Measurements from ENCODE around the gene ZNRF3.
"Not testable (repeated sequence)": the region's sequence is repeated elsewhere in the genome, so short reads cannot be mapped to it uniquely, and the experiment has no call there.

The ZNRF3 gene

GRCh38 chr22:29016067-29016938, 132.9 kb downstream of the ZNRF3 start:
- DNase-seq, result no peak

GRCh38 chr22:29018293-29019189, 135.2 kb downstream of the ZNRF3 start:
- DNase-seq, result no peak

- DNase-seq, result no peak
Measured at GRCh38 chr22:29022101-29022817, 138.9 kb downstream of the ZNRF3 start.

GRCh38 chr22:29023172-29023796, 139.9 kb downstream of the ZNRF3 start:
- no peak for DNase-seq

GRCh38 chr22:29026579-29026978, 143.2 kb downstream of the ZNRF3 start:
- no peak for DNase-seq

GRCh38 chr22:29028468-29028867, 145.1 kb downstream of the ZNRF3 start:
- DNase-seq, result no peak

- no peak for DNase-seq
Measured at GRCh38 chr22:29029202-29030000, 146.0 kb downstream of the ZNRF3 start.

- no peak for DNase-seq
Measured at GRCh38 chr22:29030016-29030617, 146.7 kb downstream of the ZNRF3 start.

GRCh38 chr22:29030618-29031226, 147.3 kb downstream of the ZNRF3 start:
- no peak for DNase-seq

GRCh38 chr22:29031227-29032011, 148.0 kb downstream of the ZNRF3 start:
- DNase-seq, result no peak

GRCh38 chr22:29032014-29032475, 148.7 kb downstream of the ZNRF3 start:
- no peak for DNase-seq

- no peak for DNase-seq
Measured at GRCh38 chr22:29032584-29032983, 149.2 kb downstream of the ZNRF3 start.

- no peak for DNase-seq
Measured at GRCh38 chr22:29037340-29037932, 154.1 kb downstream of the ZNRF3 start.

- DNase-seq, result no peak
Measured at GRCh38 chr22:29039148-29039547, 155.8 kb downstream of the ZNRF3 start.

GRCh38 chr22:29039684-29040083, 156.3 kb downstream of the ZNRF3 start:
- not testable (repeated sequence) for DNase-seq

GRCh38 chr22:29040385-29041275, 157.3 kb downstream of the ZNRF3 start:
- peak; percentile 55 for DNase-seq

- no peak for DNase-seq
Measured at GRCh38 chr22:29041408-29041807, 158.0 kb downstream of the ZNRF3 start.

- DNase-seq, result no peak
Measured at GRCh38 chr22:29043906-29044575, 160.7 kb downstream of the ZNRF3 start.

All from activated T-cell treated with anti-CD3 and anti-CD28 coated beads, Interleukin-2, amount 50 U/mL, for 1 hour (primary cell).